ENCODE measurements around the gene TMEM116. TPM values are rescaled to one million over a fixed set of nuclear protein-coding genes. Genes with fewer than 3 reads are reported as not detected.

The TMEM116 gene
- total RNA-seq, 1 donor from 2014 or later: 9.9 TPM

DNA sequence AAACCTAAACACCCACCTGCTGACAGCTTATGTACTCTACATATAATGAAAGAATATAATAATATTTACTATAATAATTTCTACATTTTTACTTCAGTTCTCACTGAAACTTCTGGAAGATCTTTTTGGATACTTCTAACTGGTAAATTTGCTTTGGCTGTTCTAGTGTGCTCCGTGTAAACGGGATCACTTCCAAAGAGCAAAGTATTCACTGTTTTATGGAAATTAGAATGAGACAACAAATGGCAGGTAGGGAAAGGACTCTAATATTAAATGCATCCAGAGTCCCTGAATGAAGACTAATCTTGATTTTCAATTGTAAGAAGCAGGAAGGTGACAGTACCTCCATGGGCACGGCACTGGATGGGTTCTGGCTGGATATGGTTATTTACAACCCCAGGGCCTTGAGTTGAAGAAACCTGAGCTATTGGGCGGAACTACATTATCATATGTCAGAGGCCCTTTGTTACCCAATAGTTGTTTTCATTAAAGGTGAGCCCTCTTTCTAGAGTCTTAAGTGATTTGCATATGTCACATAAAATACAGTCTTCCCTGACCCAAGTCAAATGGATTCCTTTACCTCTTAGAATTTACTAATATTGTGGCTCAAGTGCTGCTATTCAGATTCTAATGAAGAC, 10.9 kb upstream of the TMEM116 start:
- TF ChIP-seq, protein P1, sequence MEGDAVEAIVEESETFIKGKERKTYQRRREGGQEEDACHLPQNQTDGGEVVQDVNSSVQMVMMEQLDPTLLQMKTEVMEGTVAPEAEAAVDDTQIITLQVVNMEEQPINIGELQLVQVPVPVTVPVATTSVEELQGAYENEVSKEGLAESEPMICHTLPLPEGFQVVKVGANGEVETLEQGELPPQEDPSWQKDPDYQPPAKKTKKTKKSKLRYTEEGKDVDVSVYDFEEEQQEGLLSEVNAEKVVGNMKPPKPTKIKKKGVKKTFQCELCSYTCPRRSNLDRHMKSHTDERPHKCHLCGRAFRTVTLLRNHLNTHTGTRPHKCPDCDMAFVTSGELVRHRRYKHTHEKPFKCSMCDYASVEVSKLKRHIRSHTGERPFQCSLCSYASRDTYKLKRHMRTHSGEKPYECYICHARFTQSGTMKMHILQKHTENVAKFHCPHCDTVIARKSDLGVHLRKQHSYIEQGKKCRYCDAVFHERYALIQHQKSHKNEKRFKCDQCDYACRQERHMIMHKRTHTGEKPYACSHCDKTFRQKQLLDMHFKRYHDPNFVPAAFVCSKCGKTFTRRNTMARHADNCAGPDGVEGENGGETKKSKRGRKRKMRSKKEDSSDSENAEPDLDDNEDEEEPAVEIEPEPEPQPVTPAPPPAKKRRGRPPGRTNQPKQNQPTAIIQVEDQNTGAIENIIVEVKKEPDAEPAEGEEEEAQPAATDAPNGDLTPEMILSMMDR (IDR thresholded peaks at IDR 0.05): no peak
- no peak for DNase-seq (ENCODE audit: extremely low spot score, unreplicated experiment)
- peaks cover 34% of the 10 kb centered on the region for H3K36me3 Mint-ChIP-seq (ENCODE audit: unreplicated experiment)
- H3K4me1 Mint-ChIP-seq (ENCODE audit: unreplicated experiment): peaks cover 18% of the 10 kb centered on the region
- no peak overlapping the region for H3K27ac Mint-ChIP-seq (ENCODE audit: unreplicated experiment)
- no peaks in the 10 kb centered on the region for H3K9me3 Mint-ChIP-seq (ENCODE audit: unreplicated experiment)
- no peak overlapping the region for H3K4me3 Mint-ChIP-seq (ENCODE audit: unreplicated experiment)
- H3K27me3 Mint-ChIP-seq (ENCODE audit: unreplicated experiment): no peaks in the 10 kb centered on the region

GRCh38 chr12:112022241-112023016, 9.5 kb upstream of the TMEM116 start:
- DNase-seq (ENCODE audit: extremely low spot score, unreplicated experiment): no peak
- peaks cover 33% of the 10 kb centered on the region for H3K36me3 Mint-ChIP-seq (ENCODE audit: unreplicated experiment)
- TF ChIP-seq, protein P1 (IDR thresholded peaks at IDR 0.05): no peak
- peaks cover 27% of the 10 kb centered on the region for H3K4me1 Mint-ChIP-seq (ENCODE audit: unreplicated experiment)
- no peaks in the 10 kb centered on the region for H3K9me3 Mint-ChIP-seq (ENCODE audit: unreplicated experiment)
- H3K27me3 Mint-ChIP-seq (ENCODE audit: unreplicated experiment): no peaks in the 10 kb centered on the region
- H3K4me3 Mint-ChIP-seq (ENCODE audit: unreplicated experiment): no peak overlapping the region
- no peak overlapping the region for H3K27ac Mint-ChIP-seq (ENCODE audit: unreplicated experiment)

GRCh38 chr12:112020947-112021457, 8.0 kb upstream of the TMEM116 start:
- H3K27ac Mint-ChIP-seq (ENCODE audit: unreplicated experiment): no peak overlapping the region
- H3K4me3 Mint-ChIP-seq (ENCODE audit: unreplicated experiment): no peak overlapping the region
- no peaks in the 10 kb centered on the region for H3K27me3 Mint-ChIP-seq (ENCODE audit: unreplicated experiment)
- H3K36me3 Mint-ChIP-seq (ENCODE audit: unreplicated experiment): peaks cover 35% of the 10 kb centered on the region
- peaks cover 3% of the 10 kb centered on the region for H3K9me3 Mint-ChIP-seq (ENCODE audit: unreplicated experiment)
- peaks cover 24% of the 10 kb centered on the region for H3K4me1 Mint-ChIP-seq (ENCODE audit: unreplicated experiment)
- TF ChIP-seq, protein P1 (IDR thresholded peaks at IDR 0.05): no peak
- DNase-seq (ENCODE audit: extremely low spot score, unreplicated experiment): no peak

DNA sequence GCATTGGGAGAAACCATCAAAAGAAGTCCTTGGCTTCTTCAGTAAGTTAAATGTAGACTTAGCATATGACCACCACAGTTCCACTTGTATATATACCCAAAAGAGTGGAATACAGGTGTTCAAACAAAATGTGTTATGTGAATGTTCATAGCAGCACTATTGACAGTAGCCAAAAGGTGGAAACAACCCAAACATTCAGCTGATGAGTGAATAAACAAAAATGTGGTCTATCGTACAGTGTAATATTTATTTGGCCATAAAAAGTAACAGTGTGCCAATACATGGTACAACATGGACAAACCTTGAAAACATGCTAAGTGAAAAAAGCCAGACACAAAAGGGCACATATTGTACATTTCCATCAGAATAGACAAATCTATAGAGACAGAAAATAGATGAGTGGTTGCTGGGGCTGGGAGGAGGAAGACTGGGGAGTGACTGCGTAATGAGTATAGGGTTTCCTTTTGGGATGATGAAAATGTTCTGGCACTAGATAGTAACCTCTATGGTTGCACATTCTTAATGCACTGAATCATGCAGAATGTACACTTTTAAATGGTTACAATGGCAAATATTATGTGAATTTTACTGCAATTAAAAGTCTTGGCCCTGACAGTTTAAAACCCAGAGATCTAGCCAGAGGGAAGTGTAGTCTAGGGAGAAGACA, 5.7 kb upstream of the TMEM116 start:
- no peak for DNase-seq (ENCODE audit: extremely low spot score, unreplicated experiment)
- Mint-ChIP-seq H3K4me3 (ENCODE audit: unreplicated experiment) (no peak overlapping the region), H3K27ac (ENCODE audit: unreplicated experiment) (peak overlapping the region; percentile 59)

More for the DNA sequence above, 5.7 kb upstream of the TMEM116 start:
- Mint-ChIP-seq H3K36me3 (ENCODE audit: unreplicated experiment) (peaks cover 33% of the 10 kb centered on the region), H3K9me3 (ENCODE audit: unreplicated experiment) (peaks cover 6% of the 10 kb centered on the region), H3K4me1 (ENCODE audit: unreplicated experiment) (peaks cover 37% of the 10 kb centered on the region), H3K27me3 (ENCODE audit: unreplicated experiment) (no peaks in the 10 kb centered on the region)
- TF ChIP-seq, protein P1 (IDR thresholded peaks at IDR 0.05): no peak
